Testis (tissue), 3 donors: ENCODE results near the gene BCAR3. TPM values are rescaled to one million over a fixed set of nuclear protein-coding genes. Genes with fewer than 3 reads are reported as not detected.

ENCODE experiments used
- DNase-seq: peaks from one replicate; pipeline ENCODE4 v3.0.0-alpha.2; 2019
- H3K27ac ChIP-seq, 2 donors: fragments of 200-600 bp; sonication (generic); one replicate each; pipeline ENCODE4 v1.5.1; 2019
- H3K27me3 ChIP-seq: fragments of 200-600 bp; sonication (generic); one replicate; pipeline ENCODE4 v1.5.1; 2019
- H3K36me3 ChIP-seq: fragments of 200-600 bp; sonication (generic); one replicate; pipeline ENCODE4 v1.5.1; 2017; ENCODE audit warnings: low read depth; ENCODE audit errors: missing control alignments
- H3K4me1 ChIP-seq: fragments of 200-600 bp; sonication (generic); one replicate; pipeline ENCODE4 v1.5.1; 2019
- H3K4me3 ChIP-seq, 2 donors: fragments of 200-600 bp; sonication (generic); one replicate each; pipeline ENCODE4 v1.5.1; 2017 to 2019
- H3K9me3 ChIP-seq: fragments of 200-600 bp; sonication (generic); one replicate; pipeline ENCODE4 v1.5.1; 2017
- POLR2A ChIP-seq: fragments of 450-650 bp; IDR thresholded peaks from one replicate; pipeline ENCODE4 v1.6.1; 2017; ENCODE audit warnings: antibody characterized with exemption, mild to moderate bottlenecking, moderate library complexity
- WGBS, 2 donors: methylation state at CpG; one replicate each; pipeline ENCODE4 v1.1.5; 2018; 5-methylcytosine and 5-hydroxymethylcytosine counted together
- intact Hi-C: fragments of 100-400 bp; cut with DNase I; formaldehyde crosslinking; loops from one replicate; pipeline ENCODE4 v1.15.1; 2023; ENCODE audit warnings: low total_unique reads
- polyA plus RNA-seq: library from polyadenylated mRNA; stranded (reverse); fragments of 350-450 nt; fragmentation: Illumina TruSeq; extraction: RNeasy Lipid Tissue Mini Kit (QIAGEN cat#74804); gene quantifications from one replicate; pipeline ENCODE4 v1.2.3, GENCODE V29; 2014; ENCODE audit warnings: low read depth, low replicate concordance; ENCODE audit not compliant: insufficient read depth
- total RNA-seq, 2 donors: library from RNA; depleted of rRNA; stranded (reverse); fragments of >200 nt; gene quantifications; one replicate each; pipeline ENCODE4 v1.2.3, GENCODE V29; 2016
- TF ChIP-seq, protein P1 (sequence below), 3 experiments: fragments of 450-650 bp in 2 of 3; fragments of 200-600 bp in 1 of 3; sonication (generic) in 1 of 3; IDR thresholded peaks; one replicate each; pipeline ENCODE4 v1.5.1; 2016 to 2019; ENCODE audit warnings: antibody characterized with exemption in 3 of 3, mild to moderate bottlenecking in 2 of 3, moderate library complexity in 1 of 3

BCAR3 gene
- total and polyA plus RNA-seq, 3 donors from 2014 or later = 23.2 to 55.9 (median 42.9) TPM

DNA sequence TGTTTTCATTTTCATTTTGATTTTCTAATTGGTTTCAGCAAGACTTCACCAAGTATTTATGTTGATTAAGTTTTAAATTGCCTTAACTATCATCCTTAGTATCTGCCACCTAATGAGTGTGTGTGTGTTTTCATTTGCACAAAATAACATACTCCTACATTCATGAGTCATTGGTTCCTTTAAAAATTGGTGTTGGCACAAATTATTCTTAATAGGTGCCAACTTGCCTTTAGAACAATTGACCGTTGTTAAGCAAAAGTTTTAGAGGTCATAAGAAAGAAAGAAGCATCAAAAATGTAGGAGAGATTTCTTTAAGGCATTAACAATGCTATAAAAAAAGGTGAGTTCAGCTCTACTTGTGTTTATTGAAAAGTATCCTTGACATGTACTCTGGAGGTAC is 156.2 kb downstream of the BCAR3 start:
- 52 to 60% methylated on average over 1 of the region's 1 CpG for WGBS, 2 donors
- DNase-seq = no peak
- H3K27me3 ChIP-seq = no peaks in the 10 kb centered on the region
- no peak overlapping the region for H3K4me3 ChIP-seq
- peaks cover 6% of the 10 kb centered on the region for H3K4me1 ChIP-seq
- H3K9me3 ChIP-seq = no peaks in the 10 kb centered on the region
- TF ChIP-seq, protein P1, sequence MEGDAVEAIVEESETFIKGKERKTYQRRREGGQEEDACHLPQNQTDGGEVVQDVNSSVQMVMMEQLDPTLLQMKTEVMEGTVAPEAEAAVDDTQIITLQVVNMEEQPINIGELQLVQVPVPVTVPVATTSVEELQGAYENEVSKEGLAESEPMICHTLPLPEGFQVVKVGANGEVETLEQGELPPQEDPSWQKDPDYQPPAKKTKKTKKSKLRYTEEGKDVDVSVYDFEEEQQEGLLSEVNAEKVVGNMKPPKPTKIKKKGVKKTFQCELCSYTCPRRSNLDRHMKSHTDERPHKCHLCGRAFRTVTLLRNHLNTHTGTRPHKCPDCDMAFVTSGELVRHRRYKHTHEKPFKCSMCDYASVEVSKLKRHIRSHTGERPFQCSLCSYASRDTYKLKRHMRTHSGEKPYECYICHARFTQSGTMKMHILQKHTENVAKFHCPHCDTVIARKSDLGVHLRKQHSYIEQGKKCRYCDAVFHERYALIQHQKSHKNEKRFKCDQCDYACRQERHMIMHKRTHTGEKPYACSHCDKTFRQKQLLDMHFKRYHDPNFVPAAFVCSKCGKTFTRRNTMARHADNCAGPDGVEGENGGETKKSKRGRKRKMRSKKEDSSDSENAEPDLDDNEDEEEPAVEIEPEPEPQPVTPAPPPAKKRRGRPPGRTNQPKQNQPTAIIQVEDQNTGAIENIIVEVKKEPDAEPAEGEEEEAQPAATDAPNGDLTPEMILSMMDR (IDR thresholded peaks at IDR 0.05) = no peak
- TF ChIP-seq POLR2A = no peak
- no peaks in the 10 kb centered on the region for H3K36me3 ChIP-seq
- H3K27ac ChIP-seq = no peak overlapping the region
- intact Hi-C loops = no loop called here

DNA sequence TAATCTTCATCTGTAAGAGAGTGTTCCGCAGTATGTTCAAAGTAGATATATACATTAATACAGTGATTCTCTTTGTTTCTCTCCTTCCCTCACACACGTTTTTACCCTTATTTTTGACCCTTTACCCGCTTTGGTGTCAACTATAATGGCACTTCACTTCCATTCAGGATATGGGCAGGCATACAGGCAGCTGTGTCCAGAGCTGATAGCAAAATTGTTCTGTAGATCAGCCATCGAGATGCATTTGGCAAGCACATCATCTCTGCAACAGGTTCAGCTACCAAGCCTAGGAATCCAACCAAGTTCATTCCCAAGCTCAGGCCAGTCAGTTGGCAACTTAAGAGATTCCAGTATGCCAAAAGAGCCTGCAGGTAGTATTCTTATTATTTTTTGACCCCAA is 158.9 kb downstream of the BCAR3 start:
- no peak for TF ChIP-seq POLR2A
- TF ChIP-seq, protein P1 (IDR thresholded peaks at IDR 0.05) = no peak
- H3K36me3 ChIP-seq = no peaks in the 10 kb centered on the region
- H3K9me3 ChIP-seq = no peaks in the 10 kb centered on the region
- H3K27ac ChIP-seq = no peak overlapping the region
- H3K4me3 ChIP-seq = no peak overlapping the region
- no peak for DNase-seq
- H3K27me3 ChIP-seq = no peaks in the 10 kb centered on the region
- peaks cover 6% of the 10 kb centered on the region for H3K4me1 ChIP-seq
- WGBS, 2 donors = 83 to 87% methylated on average over 4 of the region's 4 CpGs
- intact Hi-C loops = no loop called here

DNA sequence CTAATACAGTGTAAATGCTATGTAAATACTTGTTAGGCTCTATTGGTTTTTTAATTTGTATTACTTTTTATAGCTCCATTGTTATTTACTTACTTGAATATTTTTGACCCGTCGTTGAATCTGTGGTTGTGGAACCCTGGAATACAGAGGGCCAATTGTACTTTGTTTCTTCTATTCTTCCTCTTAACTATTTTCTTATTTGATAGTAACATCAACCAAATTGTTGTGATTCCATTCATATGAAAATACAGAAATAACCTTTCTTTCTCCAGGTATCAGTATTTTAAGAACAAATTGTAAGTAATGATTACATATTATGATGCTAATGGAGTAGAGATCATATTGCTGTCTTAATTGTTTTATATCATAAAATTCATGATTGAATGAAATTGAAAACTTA is 160.0 kb downstream of the BCAR3 start:
- Histone ChIP-seq H3K36me3 (no peaks in the 10 kb centered on the region), H3K4me3 (no peak overlapping the region), H3K4me1 (peaks cover 5% of the 10 kb centered on the region), H3K27me3 (no peaks in the 10 kb centered on the region), H3K9me3 (no peaks in the 10 kb centered on the region), H3K27ac (no peak overlapping the region)
- intact Hi-C loops = no loop called here
- WGBS, 2 donors = 82 to 88% methylated on average over 2 of the region's 2 CpGs
- TF ChIP-seq, protein P1 (IDR thresholded peaks at IDR 0.05) = no peak
- TF ChIP-seq POLR2A = no peak
- no peak for DNase-seq

DNA sequence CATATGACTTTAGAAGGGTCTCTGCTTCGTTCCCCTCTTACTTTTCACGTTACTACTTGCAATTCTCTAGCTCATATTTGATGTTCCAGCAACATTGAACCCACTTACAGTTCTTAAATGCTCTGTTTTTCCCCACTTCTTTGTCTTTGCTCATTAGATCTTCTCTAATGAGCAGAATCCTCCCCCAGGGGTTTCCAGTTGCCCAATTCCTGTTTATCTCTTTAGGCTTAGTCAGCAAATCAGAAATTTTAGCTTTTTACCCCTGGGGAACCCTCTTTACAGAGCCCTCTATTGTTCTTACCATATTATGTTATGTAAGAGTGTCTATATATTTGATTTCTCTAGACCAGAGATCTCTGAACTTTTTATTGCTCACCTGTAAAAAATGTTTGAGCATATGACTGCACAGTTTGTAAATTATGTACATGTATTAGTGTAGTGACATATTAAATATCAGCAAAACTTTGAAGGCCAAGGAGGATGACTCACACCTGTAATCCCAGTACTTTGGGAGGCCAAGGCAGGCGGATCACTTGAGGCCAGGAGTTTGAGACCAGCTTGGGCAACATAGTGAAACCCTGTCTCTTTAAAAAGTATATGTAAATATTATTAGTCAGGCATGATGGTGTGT is 162.3 kb downstream of the BCAR3 start:
- intact Hi-C loops = no loop called here
- Histone ChIP-seq H3K4me3 (no peak overlapping the region), H3K9me3 (no peaks in the 10 kb centered on the region), H3K4me1 (no peaks in the 10 kb centered on the region), H3K27me3 (no peaks in the 10 kb centered on the region), H3K36me3 (no peaks in the 10 kb centered on the region), H3K27ac (no peak overlapping the region)
- DNase-seq = no peak
- WGBS, 2 donors = 58 to 92% methylated on average over 3 of the region's 3 CpGs
- TF ChIP-seq, protein P1 (IDR thresholded peaks at IDR 0.05) = no peak
- no peak for TF ChIP-seq POLR2A

DNA sequence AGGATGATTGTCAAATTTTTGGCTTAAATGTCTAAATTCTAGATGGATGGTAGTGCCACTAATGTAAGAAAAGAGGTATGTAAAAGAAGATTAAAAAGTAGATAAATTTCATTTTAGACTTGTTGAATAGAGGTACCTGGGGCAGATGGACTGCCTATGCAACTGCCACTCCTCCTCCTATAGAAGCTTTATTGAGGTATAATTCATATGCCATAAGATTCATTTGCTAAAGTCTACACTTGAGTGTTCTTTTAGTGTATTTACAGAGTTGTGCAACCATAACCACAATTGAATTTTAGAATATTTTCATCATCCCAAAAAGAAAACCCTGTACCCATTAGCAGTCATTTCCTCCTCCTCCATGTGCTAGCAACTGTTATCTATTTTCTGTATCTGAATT is 163.1 kb downstream of the BCAR3 start:
- Histone ChIP-seq H3K4me3 (no peak overlapping the region), H3K27ac (no peak overlapping the region), H3K4me1 (no peaks in the 10 kb centered on the region), H3K36me3 (no peaks in the 10 kb centered on the region), H3K9me3 (no peaks in the 10 kb centered on the region), H3K27me3 (no peaks in the 10 kb centered on the region)
- intact Hi-C loops = no loop called here
- no peak for DNase-seq
- TF ChIP-seq POLR2A = no peak
- TF ChIP-seq, protein P1 (IDR thresholded peaks at IDR 0.05) = no peak
